K562 (cell line): ENCODE results near the gene FXYD4. TPM values are rescaled to one million over a fixed set of nuclear protein-coding genes. Genes with fewer than 3 reads are reported as not detected.
A peak's percentile ranks its signal among the peaks of the same experiment; 100 is the strongest.

Experiments
- CCNT2 ChIP-seq: IDR thresholded peaks from 2 replicates; pipeline ENCODE4 v1.6.1; 2011; ENCODE audit warnings: borderline replicate concordance, low read depth, mild to moderate bottlenecking, moderate library complexity, mixed read lengths, low read length; ENCODE audit not compliant: insufficient read length; ENCODE audit errors: extremely low read depth
- ELF1 ChIP-seq: fragments of 200-800 bp; sonication (Bioruptor generic); IDR thresholded peaks from 2 replicates; pipeline ENCODE4 v1.6.1; 2016; ENCODE audit warnings: missing genetic modification characterization, missing compliant biosample characterization
- HIVEP1 ChIP-seq: fragments of 250-450 bp; sonication (Bioruptor Pico); IDR thresholded peaks from 2 replicates; pipeline ENCODE4 v1.4.0; 2020; ENCODE audit warnings: mild to moderate bottlenecking
- NCOA6 ChIP-seq: fragments of 450-650 bp; IDR thresholded peaks from 2 replicates; pipeline ENCODE4 v1.6.1; 2017; ENCODE audit warnings: mild to moderate bottlenecking
- NFYB ChIP-seq: IDR thresholded peaks from 2 replicates; pipeline ENCODE4 v1.6.1; 2011; ENCODE audit warnings: mild to moderate bottlenecking, moderate library complexity; ENCODE audit not compliant: insufficient read length; ENCODE audit errors: extremely low read depth
- NR3C1 ChIP-seq: sonication (generic); formaldehyde crosslinking; IDR thresholded peaks from 2 replicates; pipeline ENCODE4 v1.8.1; 2022; ENCODE audit warnings: missing genetic modification reagents
- OTX1 ChIP-seq: fragments of 450-650 bp; formaldehyde crosslinking; IDR thresholded peaks from 2 replicates; pipeline ENCODE4 v1.4.0; 2022; ENCODE audit warnings: mild to moderate bottlenecking
- PTBP1 ChIP-seq: fragments of 200-400 bp; formaldehyde crosslinking; IDR thresholded peaks from 2 replicates; pipeline ENCODE4 v1.6.1; 2017; ENCODE audit warnings: low read depth, low read length
- RBM39 ChIP-seq: fragments of 200-400 bp; formaldehyde crosslinking; optimal IDR thresholded peaks from 2 replicates; pipeline ENCODE3; 2018; ENCODE audit warnings: low read depth, low read length
- SP2 ChIP-seq: IDR thresholded peaks from 2 replicates; pipeline ENCODE4 v1.6.1; 2011; ENCODE audit warnings: mild to moderate bottlenecking, low read depth, low read length, moderate library complexity; ENCODE audit not compliant: poor library complexity, severe bottlenecking; ENCODE audit errors: extremely low read depth
- TAF9B ChIP-seq: fragments of 450-650 bp; IDR thresholded peaks from 2 replicates; pipeline ENCODE4 v1.6.1; 2018; ENCODE audit warnings: mild to moderate bottlenecking; ENCODE audit not compliant: partially characterized antibody
- XRCC5 ChIP-seq: fragments of 200-400 bp; formaldehyde crosslinking; IDR thresholded peaks from 2 replicates; pipeline ENCODE4 v1.6.1; 2017; ENCODE audit warnings: low read depth, mild to moderate bottlenecking, low read length
- ZEB2 ChIP-seq: fragments of 450-650 bp; IDR thresholded peaks from 2 replicates; pipeline ENCODE4 v1.6.1; 2016
- ZFPM2 ChIP-seq: fragments of 250-450 bp; sonication (Bioruptor Pico); IDR thresholded peaks from 2 replicates; pipeline ENCODE4 v1.5.1; 2022; ENCODE audit warnings: mild to moderate bottlenecking
- ZNF121 ChIP-seq: sonication (generic); formaldehyde crosslinking; conservative IDR thresholded peaks from 2 replicates; pipeline ENCODE4 v1.8.0; 2022; ENCODE audit warnings: missing genetic modification reagents
- ZNF175 ChIP-seq: fragments of 200-800 bp; sonication (Bioruptor generic); IDR thresholded peaks from 2 replicates; pipeline ENCODE4 v1.6.1; 2016; ENCODE audit warnings: low read depth, mild to moderate bottlenecking, missing genetic modification characterization, missing compliant biosample characterization
- ZNF41 ChIP-seq: fragments of 250-450 bp; sonication (Bioruptor Pico); conservative IDR thresholded peaks from 2 replicates; pipeline ENCODE4 v1.4.0; 2020; ENCODE audit warnings: mild to moderate bottlenecking
- ZNF436 ChIP-seq: fragments of 250-450, 450-650 bp; sonication (Bioruptor Pico); formaldehyde crosslinking; IDR thresholded peaks from 2 replicates; pipeline ENCODE4 v1.7.0; 2020; ENCODE audit warnings: mild to moderate bottlenecking
- ZNF695 ChIP-seq: fragments of 450-650 bp; formaldehyde crosslinking; IDR thresholded peaks from 2 replicates; pipeline ENCODE4 v1.4.0; 2020; ENCODE audit warnings: mild to moderate bottlenecking, moderate library complexity
- polyA plus RNA-seq, 8 experiments: library from polyadenylated mRNA; depleted of rRNA in 4 of 8; stranded (reverse) in 5 of 8; unstranded in 3 of 8; fragments of >200 nt; fragmentation: Nextera tagmentation in 2 of 8; fragmentation: Illumina TruSeq in 1 of 8; extraction: Ambion mirVana in 2 of 8; extraction: Trizol in 1 of 8; gene quantifications; 2 replicates each; pipeline versions ENCODE4 v1.2.1 to v1.2.3, GENCODE V29; 2011 to 2014; ENCODE audit warnings: inconsistent platforms in 1 of 8, missing spikeins in 1 of 8
- total RNA-seq, 7 experiments: library from RNA; depleted of rRNA in 6 of 7; stranded (reverse); fragments of >200 nt in 6 of 7; fragmentation: Illumina TruSeq in 2 of 7; extraction: Trizol in 2 of 7; gene quantifications; 2 replicates each; pipeline versions ENCODE4 v1.2.1 to v1.2.3, GENCODE V29; 2011 to 2021; ENCODE audit warnings: low replicate concordance in 1 of 7
- TF ChIP-seq, protein P1 (sequence below): sonication (generic); formaldehyde crosslinking; IDR thresholded peaks from 2 replicates; pipeline ENCODE4 v1.4.0; 2020; ENCODE audit warnings: mild to moderate bottlenecking, missing genetic modification reagents
- TF ChIP-seq, protein P2 (sequence below): sonication (generic); formaldehyde crosslinking; IDR thresholded peaks from 2 replicates; pipeline ENCODE4 v1.8.0; 2022; ENCODE audit warnings: missing genetic modification reagents, mild to moderate bottlenecking, moderate library complexity, borderline replicate concordance
- TF ChIP-seq, protein P3 (sequence below), 2 experiments: fragments of 250-450 bp in 1 of 2; fragments of 450-650 bp in 1 of 2; sonication (Bioruptor Pico) in 1 of 2; IDR thresholded peaks; 2 replicates each; pipeline versions ENCODE4 v1.6.1 to v1.8.0; 2016 to 2021; ENCODE audit warnings: mild to moderate bottlenecking in 2 of 2, moderate library complexity in 2 of 2, missing compliant biosample characterization in 1 of 2, missing genetic modification characterization in 1 of 2
- TF ChIP-seq, protein P4 (sequence below): sonication (generic); formaldehyde crosslinking; IDR thresholded peaks from 2 replicates; pipeline ENCODE4 v1.8.1; 2022; ENCODE audit warnings: missing genetic modification reagents

Gene FXYD4
- total and polyA plus RNA-seq, 9 of the 15 experiments (the other 6 are each of a cell fraction or from before 2014, with no cell fraction given): not detected

DNA sequence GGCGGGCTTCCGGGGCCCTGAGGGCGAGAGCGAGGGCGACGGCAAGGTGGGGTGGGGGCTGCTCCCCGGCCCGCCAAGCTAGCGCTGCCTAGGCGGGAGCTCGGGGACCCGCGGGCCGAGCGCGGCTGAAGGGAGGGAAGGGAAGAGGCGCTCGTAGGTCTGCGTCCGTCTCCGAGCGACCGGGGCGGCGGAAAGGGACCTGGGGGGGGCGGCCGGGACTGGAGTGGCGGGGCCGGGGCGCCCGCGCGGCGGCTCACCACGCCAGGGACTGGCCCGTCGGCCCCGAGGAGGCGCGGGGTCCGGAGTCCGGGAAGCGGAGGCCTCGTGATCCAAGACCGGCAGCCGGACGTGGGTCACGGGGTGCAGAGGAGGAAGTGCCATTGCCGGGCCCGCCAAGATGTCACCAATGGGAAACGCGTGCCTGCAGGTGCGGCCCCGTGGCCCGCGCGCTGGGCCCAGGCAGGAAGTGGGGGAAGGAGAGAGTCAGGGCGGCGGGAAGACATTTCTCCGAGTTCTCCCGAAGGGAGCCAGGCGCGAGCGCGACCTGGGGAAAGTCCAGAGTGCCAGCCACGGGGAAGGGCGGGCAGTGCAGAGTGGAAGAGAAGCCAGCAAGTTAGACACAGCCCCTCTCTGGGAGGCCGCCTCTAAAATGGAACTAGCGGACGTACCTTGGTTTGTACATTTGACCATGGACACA is 25.6 kb downstream of the FXYD4 start (continued):
- no peak for TF ChIP-seq SP2
- peak; percentile 70; the same call in 1 of the 2 replicates for TF ChIP-seq ZEB2
- TF ChIP-seq TAF9B: peak; percentile 42
- TF ChIP-seq, protein P1, sequence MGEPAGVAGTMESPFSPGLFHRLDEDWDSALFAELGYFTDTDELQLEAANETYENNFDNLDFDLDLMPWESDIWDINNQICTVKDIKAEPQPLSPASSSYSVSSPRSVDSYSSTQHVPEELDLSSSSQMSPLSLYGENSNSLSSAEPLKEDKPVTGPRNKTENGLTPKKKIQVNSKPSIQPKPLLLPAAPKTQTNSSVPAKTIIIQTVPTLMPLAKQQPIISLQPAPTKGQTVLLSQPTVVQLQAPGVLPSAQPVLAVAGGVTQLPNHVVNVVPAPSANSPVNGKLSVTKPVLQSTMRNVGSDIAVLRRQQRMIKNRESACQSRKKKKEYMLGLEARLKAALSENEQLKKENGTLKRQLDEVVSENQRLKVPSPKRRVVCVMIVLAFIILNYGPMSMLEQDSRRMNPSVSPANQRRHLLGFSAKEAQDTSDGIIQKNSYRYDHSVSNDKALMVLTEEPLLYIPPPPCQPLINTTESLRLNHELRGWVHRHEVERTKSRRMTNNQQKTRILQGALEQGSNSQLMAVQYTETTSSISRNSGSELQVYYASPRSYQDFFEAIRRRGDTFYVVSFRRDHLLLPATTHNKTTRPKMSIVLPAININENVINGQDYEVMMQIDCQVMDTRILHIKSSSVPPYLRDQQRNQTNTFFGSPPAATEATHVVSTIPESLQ (CRISPR knock-in tag): peak; percentile 99
- TF ChIP-seq, protein P2, sequence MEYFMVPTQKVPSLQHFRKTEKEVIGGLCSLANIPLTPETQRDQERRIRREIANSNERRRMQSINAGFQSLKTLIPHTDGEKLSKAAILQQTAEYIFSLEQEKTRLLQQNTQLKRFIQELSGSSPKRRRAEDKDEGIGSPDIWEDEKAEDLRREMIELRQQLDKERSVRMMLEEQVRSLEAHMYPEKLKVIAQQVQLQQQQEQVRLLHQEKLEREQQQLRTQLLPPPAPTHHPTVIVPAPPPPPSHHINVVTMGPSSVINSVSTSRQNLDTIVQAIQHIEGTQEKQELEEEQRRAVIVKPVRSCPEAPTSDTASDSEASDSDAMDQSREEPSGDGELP: peak; percentile 86
- peak; percentile 88 for TF ChIP-seq OTX1 (CRISPR knock-in tag)
- TF ChIP-seq ZNF41 (CRISPR knock-in tag): peak; percentile 25; the same call in 1 of the 2 replicates
- peak; percentile 96 for TF ChIP-seq ELF1 (tag)
- peak; percentile 93; the same call in 1 of the 2 replicates for TF ChIP-seq NR3C1 (CRISPR knock-in tag)
- peak; percentile 76 for TF ChIP-seq ZNF121
- TF ChIP-seq, protein P3, sequence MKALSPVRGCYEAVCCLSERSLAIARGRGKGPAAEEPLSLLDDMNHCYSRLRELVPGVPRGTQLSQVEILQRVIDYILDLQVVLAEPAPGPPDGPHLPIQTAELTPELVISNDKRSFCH (CRISPR knock-in tag; IDR thresholded peaks at IDR 0.05): no peak
- TF ChIP-seq, protein P3 (tag; IDR thresholded peaks at IDR 0.05): peak; percentile 75; the same call in 1 of the 2 replicates
- TF ChIP-seq ZFPM2 (CRISPR knock-in tag): peak; percentile 27; the same call in 1 of the 2 replicates
- TF ChIP-seq XRCC5: peak; percentile 66; the same call in 1 of the 2 replicates
- no peak for TF ChIP-seq ZNF695 (CRISPR knock-in tag)
- no peak for TF ChIP-seq RBM39
- no peak for TF ChIP-seq PTBP1
- TF ChIP-seq ZNF175 (CRISPR knock-in tag): peak; percentile 26; the same call in 1 of the 2 replicates
- peak; percentile 96 for TF ChIP-seq CCNT2
- TF ChIP-seq ZNF436 (CRISPR knock-in tag): no peak
- TF ChIP-seq NCOA6: no peak
- TF ChIP-seq HIVEP1 (CRISPR knock-in tag): 0 out of 2 replicates have a peak, but pooled peaks have one; percentile 5
- no peak for TF ChIP-seq NFYB
- TF ChIP-seq, protein P4, sequence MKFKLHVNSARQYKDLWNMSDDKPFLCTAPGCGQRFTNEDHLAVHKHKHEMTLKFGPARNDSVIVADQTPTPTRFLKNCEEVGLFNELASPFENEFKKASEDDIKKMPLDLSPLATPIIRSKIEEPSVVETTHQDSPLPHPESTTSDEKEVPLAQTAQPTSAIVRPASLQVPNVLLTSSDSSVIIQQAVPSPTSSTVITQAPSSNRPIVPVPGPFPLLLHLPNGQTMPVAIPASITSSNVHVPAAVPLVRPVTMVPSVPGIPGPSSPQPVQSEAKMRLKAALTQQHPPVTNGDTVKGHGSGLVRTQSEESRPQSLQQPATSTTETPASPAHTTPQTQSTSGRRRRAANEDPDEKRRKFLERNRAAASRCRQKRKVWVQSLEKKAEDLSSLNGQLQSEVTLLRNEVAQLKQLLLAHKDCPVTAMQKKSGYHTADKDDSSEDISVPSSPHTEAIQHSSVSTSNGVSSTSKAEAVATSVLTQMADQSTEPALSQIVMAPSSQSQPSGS (CRISPR knock-in tag): peak; percentile 85
